ENCODE data around the gene ICE2. TPM values are rescaled to one million over a fixed set of nuclear protein-coding genes. Genes with fewer than 3 reads are reported as not detected.

Gene ICE2
- total and polyA plus RNA-seq, 8 donors, result 10.5 to 127 (median 31.5) TPM

DNA sequence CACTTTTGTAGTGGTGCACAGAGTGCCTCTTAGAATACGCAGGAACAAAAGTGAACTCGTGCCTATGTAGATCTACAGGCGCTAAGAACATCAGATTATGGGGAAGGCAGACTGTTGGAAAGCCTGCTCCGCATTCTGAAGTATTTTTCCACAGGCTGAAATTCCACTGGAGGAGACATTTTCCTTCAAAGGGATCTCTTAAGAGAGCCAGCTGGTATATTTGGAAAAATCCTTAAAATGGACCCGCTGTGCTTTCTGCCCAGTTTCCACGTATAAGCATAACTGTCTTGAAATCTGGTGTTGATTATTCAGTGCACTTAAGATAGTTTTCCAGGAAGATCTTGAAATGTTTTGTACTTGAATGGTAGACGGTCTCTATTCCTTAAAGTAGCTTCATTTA, 34.7 kb upstream of the ICE2 start:
- Histone ChIP-seq H3K27ac (no peak overlapping the region), H3K4me1 (peaks cover 0 to 13% (median 2%) of the 10 kb centered on the region in 4 donors), H3K4me3 (no peak overlapping the region), H3K9me3 (no peaks in the 10 kb centered on the region), H3K36me3 (peaks cover 7 to 45% (median 37%) of the 10 kb centered on the region in 4 donors), H3K27me3 (no peaks in the 10 kb centered on the region)
- intact Hi-C loops (cut with DNase I; ENCODE audit: low total_unique reads), result no loop called here
- no peak for TF ChIP-seq EP300 (IDR thresholded peaks at IDR 0.05)
- TF ChIP-seq, protein P1, sequence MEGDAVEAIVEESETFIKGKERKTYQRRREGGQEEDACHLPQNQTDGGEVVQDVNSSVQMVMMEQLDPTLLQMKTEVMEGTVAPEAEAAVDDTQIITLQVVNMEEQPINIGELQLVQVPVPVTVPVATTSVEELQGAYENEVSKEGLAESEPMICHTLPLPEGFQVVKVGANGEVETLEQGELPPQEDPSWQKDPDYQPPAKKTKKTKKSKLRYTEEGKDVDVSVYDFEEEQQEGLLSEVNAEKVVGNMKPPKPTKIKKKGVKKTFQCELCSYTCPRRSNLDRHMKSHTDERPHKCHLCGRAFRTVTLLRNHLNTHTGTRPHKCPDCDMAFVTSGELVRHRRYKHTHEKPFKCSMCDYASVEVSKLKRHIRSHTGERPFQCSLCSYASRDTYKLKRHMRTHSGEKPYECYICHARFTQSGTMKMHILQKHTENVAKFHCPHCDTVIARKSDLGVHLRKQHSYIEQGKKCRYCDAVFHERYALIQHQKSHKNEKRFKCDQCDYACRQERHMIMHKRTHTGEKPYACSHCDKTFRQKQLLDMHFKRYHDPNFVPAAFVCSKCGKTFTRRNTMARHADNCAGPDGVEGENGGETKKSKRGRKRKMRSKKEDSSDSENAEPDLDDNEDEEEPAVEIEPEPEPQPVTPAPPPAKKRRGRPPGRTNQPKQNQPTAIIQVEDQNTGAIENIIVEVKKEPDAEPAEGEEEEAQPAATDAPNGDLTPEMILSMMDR (IDR thresholded peaks at IDR 0.05), result no peak
- TF ChIP-seq POLR2A (IDR thresholded peaks at IDR 0.05), result no peak
- no peak for TF ChIP-seq POLR2AphosphoS5 (IDR thresholded peaks at IDR 0.05)
- no peak for DNase-seq
- WGBS, 5 donors, result 88 to 94% (median 89%) methylated on average over 7 of the region's 7 CpGs

GRCh38 chr15:60512937-60513336, 34.0 kb upstream of the ICE2 start:
- H3K27me3 ChIP-seq, result no peaks in the 10 kb centered on the region
- H3K4me3 ChIP-seq, result no peak overlapping the region
- 40 to 73% (median 56%) methylated on average over 4 of the region's 4 CpGs for WGBS, 5 donors
- TF ChIP-seq POLR2AphosphoS5 (IDR thresholded peaks at IDR 0.05), result peak in 1 of 3 donors; percentile 57
- no peak for TF ChIP-seq POLR2A (IDR thresholded peaks at IDR 0.05)
- no peaks in the 10 kb centered on the region for H3K9me3 ChIP-seq
- H3K27ac ChIP-seq, result no peak overlapping the region
- intact Hi-C loops (cut with DNase I; ENCODE audit: low total_unique reads), result no loop called here
- peaks cover 3 to 19% (median 6%) of the 10 kb centered on the region in 4 donors for H3K4me1 ChIP-seq
- H3K36me3 ChIP-seq, result peaks cover 7 to 45% (median 37%) of the 10 kb centered on the region in 4 donors
- peak; percentile 17 to 66 for DNase-seq

DNA sequence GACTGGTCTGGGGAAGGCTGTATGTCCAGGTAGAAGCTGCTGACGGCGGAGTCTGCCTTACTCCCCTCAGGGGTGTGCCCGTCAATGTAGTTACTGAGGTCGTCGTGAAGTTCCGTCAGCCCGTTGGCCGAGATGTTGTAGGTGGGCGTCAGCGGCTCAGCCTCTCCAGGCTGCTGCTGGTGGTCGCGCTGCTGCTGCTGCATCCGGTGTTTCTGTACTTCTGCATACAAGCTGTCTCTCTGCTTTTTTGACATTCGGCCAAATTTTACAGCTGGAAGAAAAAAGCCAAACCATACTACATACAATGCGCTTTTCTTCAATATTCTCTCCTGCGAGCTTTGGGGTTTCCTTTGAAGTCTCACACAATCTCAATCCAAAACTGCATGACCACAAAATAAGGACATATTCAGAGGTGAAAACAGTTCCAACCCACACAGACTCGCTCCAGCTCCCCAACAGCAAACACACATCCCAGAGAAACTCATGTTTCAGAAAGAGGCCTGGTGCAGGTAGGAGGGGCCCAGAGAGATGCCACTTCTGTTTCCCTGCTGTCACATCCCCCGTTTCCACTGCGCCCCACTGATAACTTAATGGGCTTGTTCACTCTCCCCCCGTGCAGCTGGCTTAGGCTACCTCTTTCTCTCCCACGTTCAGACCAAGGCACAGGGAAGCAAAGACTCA, 32.5 kb upstream of the ICE2 start:
- no peak overlapping the region for H3K27ac ChIP-seq
- no peaks in the 10 kb centered on the region for H3K27me3 ChIP-seq
- 80 to 86% (median 83%) methylated on average over 21 of the region's 21 CpGs for WGBS, 5 donors
- H3K9me3 ChIP-seq, result no peaks in the 10 kb centered on the region
- peaks cover 4 to 25% (median 9%) of the 10 kb centered on the region in 4 donors for H3K4me1 ChIP-seq
- peak in 1 of 2 donors; percentile 55 for DNase-seq
- intact Hi-C loops (cut with DNase I; ENCODE audit: low total_unique reads), result no loop called here
- peaks cover 7 to 45% (median 37%) of the 10 kb centered on the region in 4 donors for H3K36me3 ChIP-seq
- TF ChIP-seq EP300 (IDR thresholded peaks at IDR 0.05) (no peak), POLR2A (IDR thresholded peaks at IDR 0.05) (no peak), POLR2AphosphoS5 (IDR thresholded peaks at IDR 0.05) (no peak)
- TF ChIP-seq, protein P1 (IDR thresholded peaks at IDR 0.05), result no peak
- no peak overlapping the region for H3K4me3 ChIP-seq

DNA sequence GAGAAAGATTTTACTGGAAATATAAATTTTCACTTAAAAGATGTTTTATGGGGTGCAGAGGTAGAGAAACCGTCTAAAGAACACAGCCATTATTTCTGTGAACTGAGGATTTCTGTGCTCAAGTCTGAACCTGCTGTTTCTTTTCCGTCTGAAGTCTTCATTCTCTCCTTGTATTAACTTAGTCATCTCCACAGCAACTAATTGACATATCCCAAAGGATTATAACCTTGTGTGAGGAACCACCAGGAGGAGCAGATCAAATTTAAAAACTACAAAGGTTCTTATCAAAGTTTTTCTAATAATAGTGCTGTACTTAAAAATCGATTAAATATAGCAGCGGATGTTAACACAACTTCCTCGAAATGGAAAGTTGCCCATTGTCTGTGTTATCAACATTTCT, 31.1 kb upstream of the ICE2 start:
- H3K9me3 ChIP-seq, result no peaks in the 10 kb centered on the region
- intact Hi-C loops (cut with DNase I; ENCODE audit: low total_unique reads), result no loop called here
- TF ChIP-seq POLR2AphosphoS5 (IDR thresholded peaks at IDR 0.05), result no peak
- no peak for TF ChIP-seq EP300 (IDR thresholded peaks at IDR 0.05)
- TF ChIP-seq, protein P1 (IDR thresholded peaks at IDR 0.05), result no peak
- TF ChIP-seq POLR2A (IDR thresholded peaks at IDR 0.05), result no peak
- H3K4me3 ChIP-seq, result no peak overlapping the region
- peaks cover 4 to 25% (median 9%) of the 10 kb centered on the region in 4 donors for H3K4me1 ChIP-seq
- H3K27ac ChIP-seq, result no peak overlapping the region
- no peaks in the 10 kb centered on the region for H3K27me3 ChIP-seq
- WGBS, 5 donors, result 54 to 71% (median 66%) methylated on average over 5 of the region's 5 CpGs
- no peak for DNase-seq
- peaks cover 7 to 45% (median 39%) of the 10 kb centered on the region in 4 donors for H3K36me3 ChIP-seq

GRCh38 chr15:60509470-60509869, 30.5 kb upstream of the ICE2 start:
- Histone ChIP-seq H3K27ac (no peak overlapping the region), H3K36me3 (peaks cover 7 to 47% (median 42%) of the 10 kb centered on the region in 4 donors), H3K9me3 (no peaks in the 10 kb centered on the region), H3K4me3 (no peak overlapping the region), H3K4me1 (peaks cover 4 to 25% (median 9%) of the 10 kb centered on the region in 4 donors), H3K27me3 (no peaks in the 10 kb centered on the region)
- intact Hi-C loops (cut with DNase I; ENCODE audit: low total_unique reads), result no loop called here
- TF ChIP-seq, protein P1 (IDR thresholded peaks at IDR 0.05), result no peak
- TF ChIP-seq POLR2AphosphoS5 (IDR thresholded peaks at IDR 0.05), result no peak
- 76 to 84% (median 81%) methylated on average over 3 of the region's 3 CpGs for WGBS, 5 donors
- DNase-seq, result no peak

Measured in stomach (tissue), 9 donors.